NCI-H524 (cell line): Measurements from ENCODE around the gene PRMT5.

Experiments
- DNase-seq, 2 experiments: peaks; one replicate each; lab custom pipeline; 2025; lab: John Stamatoyannopoulos, UW

Gene PRMT5

GRCh38 chr14:22875748-22876319 lies 53.3 kb downstream of the PRMT5 start:
- DNase-seq, result no peak

DNA sequence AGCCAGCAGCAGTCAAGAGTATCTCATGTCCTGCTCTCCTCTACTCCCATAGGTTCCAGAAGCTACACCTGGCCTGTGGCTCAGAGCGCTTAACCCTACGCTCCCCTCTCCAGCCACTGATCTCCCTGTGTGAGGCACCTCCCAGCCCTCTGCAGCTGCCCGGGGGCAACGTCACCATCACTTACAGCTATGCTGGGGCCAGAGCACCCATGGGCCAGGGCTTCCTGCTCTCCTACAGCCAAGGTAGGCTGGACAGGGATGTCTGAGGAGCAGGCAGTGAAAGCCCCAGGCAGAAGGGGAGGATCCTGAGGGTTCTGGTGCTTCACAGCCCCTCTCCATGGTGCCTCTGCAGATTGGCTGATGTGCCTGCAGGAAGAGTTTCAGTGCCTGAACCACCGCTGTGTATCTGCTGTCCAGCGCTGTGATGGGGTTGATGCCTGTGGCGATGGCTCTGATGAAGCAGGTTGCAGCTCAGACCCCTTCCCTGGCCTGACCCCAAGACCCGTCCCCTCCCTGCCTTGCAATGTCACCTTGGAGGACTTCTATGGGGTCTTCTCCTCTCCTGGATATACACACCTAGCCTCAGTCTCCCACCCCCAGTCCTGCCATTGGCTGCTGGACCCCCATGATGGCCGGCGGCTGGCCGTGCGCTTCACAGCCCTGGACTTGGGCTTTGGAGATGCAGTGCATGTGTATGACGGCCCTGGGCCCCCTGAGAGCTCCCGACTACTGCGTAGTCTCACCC lies 54.0 kb downstream of the PRMT5 start:
- no peak for DNase-seq

- no peak for DNase-seq
These were observed 56.2 kb downstream of the PRMT5 start for GRCh38 chr14:22872833-22873520.

DNA sequence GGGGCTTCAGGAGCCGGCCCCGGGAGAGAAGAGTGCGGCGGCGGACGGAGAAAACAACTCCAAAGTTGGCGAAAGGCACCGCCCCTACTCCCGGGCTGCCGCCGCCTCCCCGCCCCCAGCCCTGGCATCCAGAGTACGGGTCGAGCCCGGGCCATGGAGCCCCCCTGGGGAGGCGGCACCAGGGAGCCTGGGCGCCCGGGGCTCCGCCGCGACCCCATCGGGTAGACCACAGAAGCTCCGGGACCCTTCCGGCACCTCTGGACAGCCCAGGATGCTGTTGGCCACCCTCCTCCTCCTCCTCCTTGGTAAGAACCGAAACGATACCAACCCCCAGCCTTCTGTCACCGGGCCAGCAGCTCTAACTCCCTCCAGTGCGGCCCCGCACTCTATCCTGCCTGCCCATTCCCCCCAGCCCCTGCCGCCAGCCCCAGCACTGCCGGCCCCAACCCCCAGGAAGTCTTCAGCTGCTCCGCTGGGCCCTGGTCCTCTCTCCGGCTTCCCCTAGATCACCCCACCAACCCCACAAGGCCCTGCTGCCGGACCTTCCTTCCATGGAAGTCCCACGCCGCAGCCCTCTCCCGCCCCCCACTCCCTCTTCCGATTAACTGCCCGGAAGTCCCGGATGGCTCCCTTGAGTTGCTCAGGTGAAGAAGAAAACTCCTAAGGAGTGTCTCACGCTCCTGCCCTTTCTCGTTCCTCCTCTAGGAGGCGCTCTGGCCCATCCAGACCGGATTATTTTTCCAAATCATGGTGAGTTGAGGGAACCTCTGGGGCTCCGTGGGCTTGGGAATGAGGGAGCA lies 56.9 kb downstream of the PRMT5 start:
- peak; percentile 87 to 95 for DNase-seq

DNA sequence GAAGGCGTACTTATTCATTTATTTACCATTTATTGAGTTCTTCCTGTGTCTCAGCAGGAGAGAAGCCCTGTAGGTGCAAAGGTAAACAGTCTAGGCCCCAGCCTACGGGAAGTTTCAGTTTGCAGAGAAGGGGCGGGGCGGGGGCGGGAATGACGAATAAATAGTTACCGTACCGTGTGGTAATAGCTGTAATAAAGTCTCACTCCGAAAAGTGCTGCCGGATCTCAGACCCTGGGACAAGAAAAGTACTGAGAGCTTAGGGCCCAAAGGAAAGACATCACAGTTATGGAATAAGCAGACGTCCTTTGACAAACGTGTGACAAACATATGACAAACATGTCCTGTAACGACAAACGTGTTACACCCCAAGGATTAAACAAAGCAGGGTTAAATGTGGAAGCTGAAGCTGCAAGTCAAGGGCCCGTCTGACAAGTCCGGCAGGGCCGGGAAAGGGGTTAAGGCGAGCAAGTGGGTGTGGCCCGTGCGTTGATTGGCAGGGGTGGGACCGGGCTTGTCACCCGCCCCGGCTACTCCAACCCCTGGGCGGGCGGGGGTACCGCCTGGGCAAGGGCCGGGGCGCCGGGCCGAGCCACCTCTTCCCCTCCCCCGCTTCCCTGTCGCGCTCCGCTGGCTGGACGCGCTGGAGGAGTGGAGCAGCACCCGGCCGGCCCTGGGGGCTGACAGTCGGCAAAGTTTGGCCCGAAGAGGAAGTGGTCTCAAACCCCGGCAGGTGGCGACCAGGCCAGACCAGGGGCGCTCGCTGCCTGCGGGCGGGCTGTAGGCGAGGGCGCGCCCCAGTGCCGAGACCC lies 57.7 kb downstream of the PRMT5 start, which contains the start of gene LRP10:
Gene LRP10, plus strand, starts transcription at position 517 of the 809 bp plus-strand sequence. CDS start 564 bp downstream, outside the sequence.
- DNase-seq, result peak; percentile 81 to 90

- DNase-seq, result no peak
These were observed 58.4 kb downstream of the PRMT5 start for GRCh38 chr14:22870811-22871223.
